HG03571 (cell line): ENCODE measurements around the gene CDHR5.

Source experiments
- ATAC-seq: cut with Tn5 transposase; IDR thresholded peaks from one replicate; pipeline ENCODE4 v1.9.1; 2021; ENCODE audit not compliant: unreplicated experiment

Gene CDHR5

DNA sequence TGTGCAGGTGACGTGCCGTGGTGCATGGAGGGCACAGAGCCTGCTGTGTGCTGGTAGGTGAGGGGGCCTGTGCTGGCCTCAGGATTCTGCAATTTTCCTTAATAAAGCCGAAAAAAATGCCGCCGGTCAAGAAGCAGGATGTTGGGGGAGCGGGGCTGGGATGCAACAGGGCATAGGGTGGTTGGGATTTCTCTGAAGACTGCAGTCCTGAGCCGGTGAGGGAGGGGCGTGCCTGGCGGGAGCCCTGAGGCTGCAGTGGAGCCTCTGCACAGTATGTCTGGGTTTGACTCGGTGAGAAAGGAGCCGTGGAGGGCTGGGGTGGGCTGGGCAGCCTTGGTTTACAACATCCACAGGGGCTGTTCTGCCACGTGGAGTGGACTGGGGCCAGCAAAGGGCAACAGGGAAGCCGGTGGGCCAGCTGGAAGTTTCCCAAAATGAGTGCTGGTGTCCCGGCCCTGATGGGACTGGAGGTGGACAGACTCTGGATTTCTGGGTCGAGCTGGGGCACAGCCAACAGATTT lies 1.3 kb downstream of the CDHR5 start:
- no peak for ATAC-seq

- ATAC-seq: no peak
These were observed 2.9 kb downstream of the CDHR5 start for GRCh38 chr11:621838-622237.

- no peak for ATAC-seq
These were observed 3.6 kb downstream of the CDHR5 start for GRCh38 chr11:620935-621814.

DNA sequence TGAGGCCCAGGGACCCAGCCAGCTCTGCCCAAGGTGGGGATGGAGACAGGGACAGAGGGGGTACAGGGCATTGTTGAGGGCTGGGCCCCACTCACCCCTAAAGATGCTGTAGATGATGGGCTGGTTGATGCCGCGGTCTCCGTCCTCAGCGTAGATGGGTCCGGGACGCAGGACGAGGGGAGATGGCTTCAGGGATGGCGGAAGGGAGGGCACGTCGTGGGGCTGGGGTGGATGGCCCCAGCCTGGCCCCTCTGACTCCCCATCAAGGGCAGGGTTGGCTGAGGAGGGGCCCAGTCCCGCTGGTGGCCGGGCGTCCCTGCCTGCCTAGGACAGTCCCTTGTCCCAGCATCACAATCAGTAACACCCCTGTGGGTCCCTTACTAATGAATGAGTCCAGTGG lies 4.6 kb downstream of the CDHR5 start:
- no peak for ATAC-seq

- no peak for ATAC-seq
These were observed 5.1 kb downstream of the CDHR5 start for GRCh38 chr11:619628-620050.

- no peak for ATAC-seq
These were observed 5.7 kb downstream of the CDHR5 start for GRCh38 chr11:618856-619627.

DNA sequence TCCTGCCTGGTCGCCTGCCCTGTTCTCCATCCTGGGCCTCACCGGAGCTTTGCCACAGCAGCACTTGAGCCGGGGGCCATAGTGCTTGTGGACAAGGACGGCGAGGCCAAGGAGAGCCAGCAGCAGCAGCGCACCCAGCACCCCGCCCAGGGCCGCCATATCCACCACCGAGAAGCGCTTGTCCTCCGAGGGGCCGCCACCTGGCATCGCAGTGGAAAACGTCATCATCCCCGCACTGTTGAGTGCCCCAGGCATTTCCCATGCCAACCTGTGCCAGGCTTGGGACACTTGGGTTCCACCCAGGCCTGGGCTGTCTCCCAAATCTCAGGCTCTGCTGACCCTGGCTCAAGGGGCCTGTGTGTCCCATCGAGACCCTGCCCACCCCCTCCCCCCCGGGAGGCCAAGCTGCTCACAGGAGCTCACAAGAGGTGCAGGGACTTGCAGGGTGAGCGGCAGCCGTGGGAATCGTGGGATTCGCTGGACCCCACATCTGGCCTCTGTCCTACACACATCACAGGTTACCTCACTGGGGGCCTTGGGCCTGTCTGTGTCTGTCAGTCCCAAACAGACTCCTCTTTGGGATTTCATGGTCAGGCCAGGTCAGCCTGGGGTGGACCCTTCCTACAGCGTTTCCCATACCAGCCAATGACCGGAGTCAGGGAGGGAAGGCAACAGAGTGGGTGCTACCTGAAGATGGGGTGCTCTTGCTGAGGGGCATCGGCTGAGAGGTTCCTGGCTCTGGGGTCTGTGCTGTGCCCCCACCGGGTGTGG lies 6.7 kb downstream of the CDHR5 start:
- ATAC-seq: no peak

- no peak for ATAC-seq
These were observed 7.4 kb downstream of the CDHR5 start for GRCh38 chr11:617199-617911.

GRCh38 chr11:616320-617198 lies 8.2 kb downstream of the CDHR5 start:
- no peak for ATAC-seq

DNA sequence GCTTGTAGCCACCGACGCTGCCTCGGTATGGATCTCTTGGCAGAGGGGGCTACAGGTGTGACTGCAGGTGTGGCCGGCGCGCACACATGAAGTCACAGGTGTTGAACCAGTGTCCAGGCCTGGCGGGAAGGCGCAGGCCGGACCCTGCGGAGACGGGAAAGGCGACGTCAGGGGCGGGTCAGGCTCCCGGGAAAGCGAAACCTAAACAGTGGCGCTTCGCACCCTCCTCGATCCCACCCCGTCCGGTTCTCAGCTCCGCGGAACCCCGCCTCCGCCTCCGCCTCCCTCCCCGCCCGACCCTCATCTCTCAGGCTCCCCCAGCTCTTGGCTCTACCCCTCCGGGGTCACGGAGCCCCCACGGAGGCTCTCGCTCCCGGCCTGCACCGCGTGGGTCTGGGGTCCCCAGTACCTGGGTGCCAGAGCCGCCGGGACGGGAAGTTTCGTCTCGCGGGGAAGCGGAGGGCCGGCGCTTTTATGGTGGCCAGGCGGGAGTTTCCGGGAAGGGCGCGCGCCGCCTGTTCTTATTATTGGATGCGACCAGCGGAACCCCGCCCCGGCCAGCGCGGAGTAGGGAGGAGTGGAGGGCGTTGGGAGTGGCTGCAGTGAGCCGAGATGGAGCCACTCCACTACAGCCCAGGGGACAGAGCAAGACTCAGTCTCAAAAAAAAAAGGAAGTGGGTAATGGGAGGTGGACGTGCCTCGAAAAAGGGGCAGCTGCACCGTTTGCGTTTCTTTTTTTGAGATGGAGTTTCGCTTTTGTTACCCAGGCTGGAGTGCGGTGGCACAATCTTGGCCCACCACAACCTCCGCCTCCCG lies 9.0 kb downstream of the CDHR5 start, which contains the start of gene IRF7:
Gene IRF7 (minus strand): TSS at position 447 of the 816 bp plus-strand sequence. CDS start 586 bp downstream, outside the sequence.
- ATAC-seq: peak; percentile 77

DNA sequence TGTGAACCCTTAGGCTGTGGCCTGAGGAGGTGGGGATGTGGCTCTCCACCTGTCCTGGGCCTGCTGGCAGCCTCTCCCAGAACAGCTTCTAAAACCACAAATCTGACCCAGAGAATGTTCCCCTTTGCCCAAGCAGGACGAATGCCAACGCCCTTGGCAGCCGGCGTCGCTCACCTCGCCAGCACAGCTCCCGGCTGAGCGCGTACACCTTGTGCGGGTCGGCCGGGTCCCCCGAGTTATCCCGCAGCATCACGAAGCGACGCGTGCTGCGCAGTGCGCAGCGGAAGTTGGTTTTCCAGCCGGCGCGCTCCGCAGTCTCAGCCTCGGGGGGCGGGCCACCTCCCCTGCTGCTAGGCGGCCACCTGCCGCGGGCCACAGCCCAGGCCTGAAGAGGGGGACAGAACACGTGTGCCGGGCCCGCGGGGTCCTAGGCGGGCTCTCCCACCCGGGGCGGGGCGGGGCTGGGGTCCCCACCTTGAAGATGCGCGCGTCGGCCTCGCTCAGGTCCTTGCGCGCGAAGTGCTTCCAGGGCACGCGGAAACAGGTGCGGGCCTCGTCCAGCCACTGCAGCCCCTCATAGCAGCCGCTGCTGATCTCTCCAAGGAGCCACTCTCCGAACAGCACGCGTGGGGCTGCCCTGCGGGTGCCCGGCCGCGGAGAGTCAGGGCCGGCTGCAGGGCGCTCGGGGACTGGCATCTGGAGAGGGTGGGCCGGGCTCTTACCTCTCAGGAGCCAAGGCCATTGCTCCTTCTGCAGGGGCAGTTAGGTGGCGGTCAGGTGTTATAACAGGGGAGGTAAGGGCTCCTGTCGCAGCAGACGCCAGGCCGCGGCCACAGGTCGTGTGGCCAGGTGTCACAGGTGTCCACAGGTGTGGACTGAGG lies 9.9 kb downstream of the CDHR5 start:
- ATAC-seq: no peak

DNA sequence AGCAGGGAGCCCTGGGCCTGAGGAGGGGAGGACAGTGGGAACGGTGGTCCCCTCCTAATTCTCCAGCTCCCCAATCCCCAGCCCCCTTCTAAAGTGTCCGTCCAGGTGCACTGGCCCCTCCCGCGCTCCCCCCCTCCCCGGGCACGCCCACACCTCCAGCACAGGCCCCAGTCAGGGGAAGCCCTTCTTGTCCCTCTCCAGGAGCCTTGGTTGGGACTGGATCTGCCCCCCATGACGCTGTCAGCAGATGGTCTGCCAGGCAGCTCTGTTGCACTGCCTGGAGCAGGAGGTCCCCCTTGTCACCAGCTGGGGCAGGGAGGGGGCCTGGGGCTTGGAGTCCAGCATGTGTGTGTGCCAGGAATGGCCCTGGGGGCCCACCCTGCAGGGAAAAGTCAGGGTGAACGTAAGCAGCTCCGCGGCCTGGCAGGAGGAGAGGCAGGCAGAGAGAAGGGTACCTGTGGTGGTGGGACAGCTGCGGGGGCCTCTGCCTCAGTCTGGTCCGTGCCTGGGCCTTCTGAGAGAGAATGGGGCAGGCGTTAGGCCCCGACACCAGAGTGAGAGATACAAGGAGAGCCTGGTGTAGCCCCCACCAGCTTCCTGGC lies 10.6 kb downstream of the CDHR5 start:
- no peak for ATAC-seq

GRCh38 chr11:613369-613968 lies 11.3 kb downstream of the CDHR5 start:
- no peak for ATAC-seq

GRCh38 chr11:612961-613300 lies 11.8 kb downstream of the CDHR5 start:
- no peak for ATAC-seq

DNA sequence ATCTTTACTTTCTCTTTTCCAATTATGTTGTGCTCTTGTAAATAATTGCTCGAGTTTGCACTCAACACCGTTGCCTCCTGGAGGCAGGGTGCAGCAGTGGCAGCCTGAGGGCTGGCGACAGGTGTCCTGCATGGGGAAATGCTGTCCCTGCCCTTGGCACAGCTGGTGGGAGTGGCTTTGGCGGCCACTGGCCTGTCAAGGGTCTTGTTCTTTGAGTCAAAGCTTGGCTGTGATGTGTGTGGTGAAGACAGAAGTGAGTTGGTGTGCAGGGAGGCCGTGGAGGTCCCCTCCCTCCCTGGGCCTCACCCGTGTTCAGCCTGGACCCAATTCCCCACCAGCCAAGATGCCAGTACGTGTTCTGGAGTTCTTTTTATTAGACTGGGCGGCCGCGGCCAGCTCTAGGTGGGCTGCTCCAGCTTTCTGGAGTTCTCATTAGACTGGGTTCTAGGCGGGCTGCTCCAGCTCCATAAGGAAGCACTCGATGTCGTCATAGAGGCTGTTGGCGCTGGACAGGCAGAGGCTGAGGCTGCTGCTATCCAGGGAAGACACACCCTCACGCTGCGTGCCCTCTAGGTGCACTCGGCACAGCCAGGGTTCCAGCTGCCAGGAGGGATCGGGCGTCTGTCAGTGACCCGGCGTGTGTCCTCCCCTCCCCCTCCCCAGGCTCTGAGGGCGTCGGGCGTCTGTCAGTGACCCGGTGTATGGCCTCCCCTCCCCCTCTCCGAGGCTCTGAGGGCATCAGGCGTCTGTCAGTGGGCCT lies 12.4 kb downstream of the CDHR5 start:
- ATAC-seq: no peak
